GM19455 (cell line): ENCODE data around the gene MAP1LC3A.
A peak's percentile ranks its signal among the peaks of the same experiment; 100 is the strongest.
"Not testable (repeated sequence)": the region's sequence is repeated elsewhere in the genome, so short reads cannot be mapped to it uniquely, and the experiment has no call there.

Source experiments
- ATAC-seq: cut with Tn5 transposase; IDR thresholded peaks from one replicate; pipeline ENCODE4 v1.9.1; 2021; ENCODE audit not compliant: unreplicated experiment

Gene MAP1LC3A

GRCh38 chr20:34558320-34559218 lies at the start of gene MAP1LC3A:
MAP1LC3A (plus strand) TSS chr20:34558718; CDS start chr20:34558869, 151 bp downstream.
- ATAC-seq = peak; percentile 51

- ATAC-seq = no peak
Observed at GRCh38 chr20:34510575-34510974, 47.9 kb upstream of the MAP1LC3A start.

- ATAC-seq = no peak
Observed at GRCh38 chr20:34511891-34512265, 46.6 kb upstream of the MAP1LC3A start.

- ATAC-seq = no peak
Observed at GRCh38 chr20:34512266-34512954, 46.1 kb upstream of the MAP1LC3A start.

GRCh38 chr20:34512955-34513419 lies 45.5 kb upstream of the MAP1LC3A start:
- no peak for ATAC-seq

- ATAC-seq = not testable (repeated sequence)
Observed at GRCh38 chr20:34514034-34514433, 44.5 kb upstream of the MAP1LC3A start.

- no peak for ATAC-seq
Observed at GRCh38 chr20:34514897-34515483, 43.5 kb upstream of the MAP1LC3A start.

GRCh38 chr20:34515484-34516246 lies 42.9 kb upstream of the MAP1LC3A start:
- ATAC-seq = peak; percentile 57

- ATAC-seq = peak; percentile 71
Observed at GRCh38 chr20:34516247-34517113, 42.0 kb upstream of the MAP1LC3A start, which contains the start of gene DYNLRB1. DYNLRB1 (plus strand) TSS chr20:34516422; CDS start chr20:34516459, 37 bp downstream.

GRCh38 chr20:34517114-34517505 lies 41.4 kb upstream of the MAP1LC3A start:
- ATAC-seq = no peak

- ATAC-seq = not testable (repeated sequence)
Observed at GRCh38 chr20:34518863-34519262, 39.7 kb upstream of the MAP1LC3A start.

- ATAC-seq = not testable (repeated sequence)
Observed at GRCh38 chr20:34519841-34520240, 38.7 kb upstream of the MAP1LC3A start.

- ATAC-seq = no peak
Observed at GRCh38 chr20:34522969-34523871, 35.3 kb upstream of the MAP1LC3A start.

GRCh38 chr20:34524426-34524825 lies 34.1 kb upstream of the MAP1LC3A start:
- no peak for ATAC-seq

- no peak for ATAC-seq
Observed at GRCh38 chr20:34525342-34525708, 33.2 kb upstream of the MAP1LC3A start.

- no peak for ATAC-seq
Observed at GRCh38 chr20:34525709-34526416, 32.7 kb upstream of the MAP1LC3A start.

- ATAC-seq = no peak
Observed at GRCh38 chr20:34526466-34526865, 32.1 kb upstream of the MAP1LC3A start.

- no peak for ATAC-seq
Observed at GRCh38 chr20:34527016-34527415, 31.5 kb upstream of the MAP1LC3A start.
